Mucosa of rectum (tissue), 2 donors: Measurements from ENCODE around the gene VAX1.
A peak's percentile ranks its signal among the peaks of the same experiment; 100 is the strongest.
"Not testable (repeated sequence)": the region's sequence is repeated elsewhere in the genome, so short reads cannot be mapped to it uniquely, and the experiment has no call there.

Experiments used
- H3K27ac ChIP-seq, 2 donors: one replicate each; pipeline ENCODE4 v1.7.0; 2013; ENCODE audit warnings: inconsistent platforms in 2 of 2, low read depth in 2 of 2, low read length in 2 of 2
- H3K27me3 ChIP-seq, 2 donors: one replicate each; pipeline ENCODE4 v1.7.0; 2013; ENCODE audit warnings: low read length in 2 of 2; ENCODE audit not compliant: control insufficient read depth in 2 of 2, insufficient read depth in 2 of 2
- H3K36me3 ChIP-seq, 2 donors: one replicate each; pipeline ENCODE4 v1.7.0; 2013; ENCODE audit warnings: low read length in 2 of 2; ENCODE audit not compliant: control insufficient read depth in 2 of 2, insufficient read depth in 2 of 2
- H3K4me1 ChIP-seq, 2 donors: one replicate each; pipeline ENCODE4 v1.7.0; 2013; ENCODE audit warnings: low read length in 2 of 2, mild to moderate bottlenecking in 1 of 2; ENCODE audit not compliant: control insufficient read depth in 2 of 2, insufficient read depth in 2 of 2
- H3K4me3 ChIP-seq, 2 donors: one replicate each; pipeline ENCODE4 v1.7.0; 2013; ENCODE audit warnings: low read length in 2 of 2
- H3K9ac ChIP-seq, 2 donors: one replicate each; pipeline ENCODE4 v1.7.0; 2013; ENCODE audit warnings: low read length in 2 of 2, low read depth in 1 of 2, mild to moderate bottlenecking in 1 of 2
- H3K9me3 ChIP-seq, 2 donors: one replicate each; pipeline ENCODE4 v1.7.0; 2013; ENCODE audit warnings: low read length in 2 of 2; ENCODE audit not compliant: control insufficient read depth in 2 of 2
- donor health status: healthy.
- donor health status: Normal muscosa, but diverticular disease.

VAX1 gene

GRCh38 chr10:117134306-117135025 lies 3.6 kb downstream of the VAX1 start:
- no peak overlapping the region for H3K27ac ChIP-seq
- no peak overlapping the region for H3K4me3 ChIP-seq
- H3K27me3 ChIP-seq = peaks cover 69 to 89% of the 10 kb centered on the region in 2 donors
- H3K4me1 ChIP-seq = peaks cover 6 to 13% of the 10 kb centered on the region in 2 donors
- no peaks in the 10 kb centered on the region for H3K36me3 ChIP-seq
- no peaks in the 10 kb centered on the region for H3K9me3 ChIP-seq
- H3K9ac ChIP-seq = no peak overlapping the region

- peaks cover 6 to 13% of the 10 kb centered on the region in 2 donors for H3K4me1 ChIP-seq
- H3K9me3 ChIP-seq = no peaks in the 10 kb centered on the region
- no peak overlapping the region for H3K27ac ChIP-seq
- H3K27me3 ChIP-seq = peaks cover 66 to 90% of the 10 kb centered on the region in 2 donors
- H3K4me3 ChIP-seq = no peak overlapping the region
- H3K36me3 ChIP-seq = no peaks in the 10 kb centered on the region
- H3K9ac ChIP-seq = no peak overlapping the region
Observed at GRCh38 chr10:117134056-117134305, 4.1 kb downstream of the VAX1 start.

- no peak overlapping the region for H3K27ac ChIP-seq
- no peaks in the 10 kb centered on the region for H3K36me3 ChIP-seq
- H3K4me3 ChIP-seq = no peak overlapping the region
- H3K27me3 ChIP-seq = peaks cover 67 to 90% of the 10 kb centered on the region in 2 donors
- H3K9me3 ChIP-seq = no peaks in the 10 kb centered on the region
- H3K4me1 ChIP-seq = peaks cover 6 to 13% of the 10 kb centered on the region in 2 donors
- H3K9ac ChIP-seq = no peak overlapping the region
Observed at GRCh38 chr10:117133273-117134055, 4.6 kb downstream of the VAX1 start.

- no peak overlapping the region for H3K9ac ChIP-seq
- H3K4me1 ChIP-seq = peaks cover 6 to 13% of the 10 kb centered on the region in 2 donors
- H3K36me3 ChIP-seq = no peaks in the 10 kb centered on the region
- H3K27me3 ChIP-seq = peaks cover 64 to 90% of the 10 kb centered on the region in 2 donors
- H3K27ac ChIP-seq = no peak overlapping the region
- H3K4me3 ChIP-seq = no peak overlapping the region
- no peaks in the 10 kb centered on the region for H3K9me3 ChIP-seq
Observed at GRCh38 chr10:117132751-117133231, 5.3 kb downstream of the VAX1 start.

GRCh38 chr10:117131376-117132327 lies 6.4 kb downstream of the VAX1 start:
- Histone ChIP-seq H3K27me3 (peaks cover 61 to 81% of the 10 kb centered on the region in 2 donors), H3K27ac (no peak overlapping the region), H3K36me3 (no peaks in the 10 kb centered on the region), H3K9me3 (no peaks in the 10 kb centered on the region), H3K9ac (no peak overlapping the region), H3K4me1 (peaks cover 6 to 8% of the 10 kb centered on the region in 2 donors), H3K4me3 (peak overlapping the region in 1 of 2 donors; percentile 39)

GRCh38 chr10:117130862-117131375 lies 7.2 kb downstream of the VAX1 start:
- peaks cover 6 to 8% of the 10 kb centered on the region in 2 donors for H3K4me1 ChIP-seq
- no peaks in the 10 kb centered on the region for H3K9me3 ChIP-seq
- H3K9ac ChIP-seq = no peak overlapping the region
- peaks cover 56 to 73% of the 10 kb centered on the region in 2 donors for H3K27me3 ChIP-seq
- H3K36me3 ChIP-seq = no peaks in the 10 kb centered on the region
- peak overlapping the region in 1 of 2 donors; percentile 39 for H3K4me3 ChIP-seq
- no peak overlapping the region for H3K27ac ChIP-seq

GRCh38 chr10:117130346-117130745 lies 7.7 kb downstream of the VAX1 start:
- Histone ChIP-seq H3K27ac (no peak overlapping the region), H3K9ac (no peak overlapping the region), H3K27me3 (peaks cover 51 to 68% of the 10 kb centered on the region in 2 donors), H3K4me3 (no peak overlapping the region), H3K36me3 (no peaks in the 10 kb centered on the region), H3K9me3 (no peaks in the 10 kb centered on the region), H3K4me1 (peaks cover 6 to 8% of the 10 kb centered on the region in 2 donors)

- not testable (repeated sequence) for H3K4me3 ChIP-seq, H3K9me3 ChIP-seq, H3K27ac ChIP-seq, H3K9ac ChIP-seq, H3K36me3 ChIP-seq, H3K4me1 ChIP-seq
- H3K27me3 ChIP-seq = peaks cover 23 to 39% of the 10 kb centered on the region in 2 donors
Observed at GRCh38 chr10:117126645-117127044, 11.4 kb downstream of the VAX1 start.

GRCh38 chr10:117126034-117126433 lies 12.0 kb downstream of the VAX1 start:
- H3K9me3 ChIP-seq = no peaks in the 10 kb centered on the region
- no peaks in the 10 kb centered on the region for H3K36me3 ChIP-seq
- no peak overlapping the region for H3K4me3 ChIP-seq
- peaks cover 17 to 33% of the 10 kb centered on the region in 2 donors for H3K27me3 ChIP-seq
- H3K27ac ChIP-seq = no peak overlapping the region
- no peaks in the 10 kb centered on the region for H3K4me1 ChIP-seq
- H3K9ac ChIP-seq = no peak overlapping the region
